Brain pericyte (primary cell): Measurements from ENCODE around the gene TNFSF10.
"Not testable (repeated sequence)": the region's sequence is repeated elsewhere in the genome, so short reads cannot be mapped to it uniquely, and the experiment has no call there.

Source experiments
- DNase-seq: peaks from one replicate; pipeline ENCODE4 v3.0.0-alpha.2; 2012; ENCODE audit warnings: low read depth, low spot score

The TNFSF10 gene

GRCh38 chr3:172543884-172544283 is 20.7 kb upstream of the TNFSF10 start:
- DNase-seq, result no peak

- DNase-seq, result no peak
Measured at GRCh38 chr3:172543419-172543818, 20.2 kb upstream of the TNFSF10 start.

GRCh38 chr3:172542999-172543398 is 19.8 kb upstream of the TNFSF10 start:
- DNase-seq, result no peak

- DNase-seq, result no peak
Measured at GRCh38 chr3:172541945-172542488, 18.8 kb upstream of the TNFSF10 start.

- no peak for DNase-seq
Measured at GRCh38 chr3:172540049-172540448, 16.8 kb upstream of the TNFSF10 start.

- no peak for DNase-seq
Measured at GRCh38 chr3:172539273-172539672, 16.0 kb upstream of the TNFSF10 start.

GRCh38 chr3:172538368-172539151 is 15.3 kb upstream of the TNFSF10 start:
- no peak for DNase-seq

- DNase-seq, result no peak
Measured at GRCh38 chr3:172537507-172538158, 14.4 kb upstream of the TNFSF10 start.

GRCh38 chr3:172536993-172537419 is 13.8 kb upstream of the TNFSF10 start:
- DNase-seq, result no peak

- no peak for DNase-seq
Measured at GRCh38 chr3:172536505-172536904, 13.3 kb upstream of the TNFSF10 start.

GRCh38 chr3:172530566-172530965 is 7.3 kb upstream of the TNFSF10 start:
- no peak for DNase-seq

GRCh38 chr3:172530101-172530561 is 6.9 kb upstream of the TNFSF10 start:
- DNase-seq, result no peak

GRCh38 chr3:172528677-172529076 is 5.4 kb upstream of the TNFSF10 start:
- DNase-seq, result no peak

GRCh38 chr3:172527306-172527705 is 4.1 kb upstream of the TNFSF10 start:
- DNase-seq, result no peak

GRCh38 chr3:172525116-172525613 is 1.9 kb upstream of the TNFSF10 start:
- DNase-seq, result no peak

GRCh38 chr3:172524611-172525010 is 1.4 kb upstream of the TNFSF10 start:
- no peak for DNase-seq

GRCh38 chr3:172521837-172522726 is 1.1 kb downstream of the TNFSF10 start:
- not testable (repeated sequence) for DNase-seq

- no peak for DNase-seq
Measured at GRCh38 chr3:172520301-172520831, 2.9 kb downstream of the TNFSF10 start.

- DNase-seq, result no peak
Measured at GRCh38 chr3:172519740-172520139, 3.5 kb downstream of the TNFSF10 start.

- DNase-seq, result no peak
Measured at GRCh38 chr3:172518929-172519640, 4.1 kb downstream of the TNFSF10 start.
